NCI-H2227 treated with DMSO at 0.1 percent for 48 hours (cell line): ENCODE data around the gene TAF1D.

Experiments used
- DNase-seq: peaks from one replicate; lab custom pipeline; 2025; lab: John Stamatoyannopoulos, UW

Gene TAF1D

DNA sequence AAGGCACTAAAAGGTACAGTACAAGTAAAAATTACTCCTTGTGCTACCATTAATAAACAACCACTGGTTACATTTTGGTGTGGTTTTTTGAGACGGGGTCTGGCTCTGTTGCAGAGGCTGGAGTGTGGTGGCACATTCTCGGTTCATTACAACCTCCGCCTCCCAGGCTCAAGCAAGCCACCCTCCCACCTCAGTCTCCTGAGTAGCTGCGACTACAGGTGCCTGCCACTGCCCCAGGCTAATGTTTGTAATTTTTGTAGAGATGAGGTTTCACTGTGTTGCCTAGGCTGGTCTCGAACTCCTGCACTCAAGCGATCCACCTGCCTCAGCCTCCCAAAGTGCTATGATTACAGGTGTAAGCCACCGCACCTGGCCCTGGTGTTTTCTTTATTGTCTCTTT lies 20.8 kb downstream of the TAF1D start:
- DNase-seq, result no peak

DNA sequence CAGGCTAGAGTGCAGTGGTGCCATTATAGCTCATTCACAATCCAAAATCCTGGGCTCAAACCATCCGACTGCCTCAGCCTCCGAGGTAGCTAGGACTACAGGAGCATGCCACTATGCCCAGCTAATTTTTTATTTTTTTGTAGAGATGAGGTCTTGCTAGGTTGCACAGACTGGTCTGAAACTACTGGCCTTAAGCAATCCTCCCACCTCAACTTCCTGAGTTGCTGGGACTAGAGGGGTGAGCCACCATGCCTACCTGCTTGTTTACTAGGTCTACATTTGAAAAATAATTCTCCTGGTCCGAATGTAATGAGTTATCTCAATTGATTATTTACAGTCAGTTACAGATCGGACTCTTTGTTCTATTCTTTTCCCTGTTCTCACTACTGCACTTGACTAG lies 22.0 kb downstream of the TAF1D start:
- no peak for DNase-seq

DNA sequence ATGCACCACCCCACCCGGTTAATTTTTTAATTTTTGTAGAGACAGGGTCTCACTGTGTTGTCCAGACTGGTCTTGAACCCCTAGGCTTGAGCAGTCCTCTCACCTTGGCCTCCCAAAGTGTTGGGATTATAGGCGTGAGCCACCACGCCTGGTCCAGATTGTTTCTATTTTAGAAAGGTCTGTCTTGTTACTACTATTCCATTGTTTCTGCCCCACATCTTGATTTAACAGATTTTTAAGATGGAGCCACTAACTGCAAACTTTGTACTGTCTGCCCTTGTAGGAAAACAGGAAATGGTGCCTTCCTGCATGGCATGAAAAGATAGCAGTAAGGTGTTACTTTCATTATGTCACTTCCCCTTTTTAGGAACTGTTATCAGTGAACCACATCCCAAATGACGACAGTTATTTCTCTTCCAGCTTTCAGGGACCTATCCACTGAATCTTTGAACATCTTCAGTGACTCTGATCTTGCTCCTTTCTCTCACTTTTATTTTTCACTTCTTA lies 23.2 kb downstream of the TAF1D start:
- no peak for DNase-seq

DNA sequence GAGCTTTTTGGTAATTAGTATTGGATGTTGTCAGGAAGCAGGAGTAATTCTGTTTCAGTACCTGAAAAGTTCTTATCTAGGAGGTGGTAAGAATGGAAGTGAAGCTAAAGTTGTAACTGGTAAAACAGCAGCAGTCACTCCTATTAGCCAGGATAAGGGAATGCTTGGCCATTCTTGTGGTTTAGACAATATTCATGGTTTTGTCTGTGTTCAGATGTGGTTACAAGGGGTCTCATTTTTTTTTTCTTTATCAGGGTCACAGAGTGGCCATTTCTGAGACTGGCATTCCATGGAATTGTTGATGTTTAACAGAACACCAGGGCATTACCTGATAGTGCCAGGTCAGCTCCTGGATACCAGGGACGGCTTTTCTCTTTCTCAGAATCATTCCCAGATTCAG lies 23.8 kb downstream of the TAF1D start:
- no peak for DNase-seq

DNA sequence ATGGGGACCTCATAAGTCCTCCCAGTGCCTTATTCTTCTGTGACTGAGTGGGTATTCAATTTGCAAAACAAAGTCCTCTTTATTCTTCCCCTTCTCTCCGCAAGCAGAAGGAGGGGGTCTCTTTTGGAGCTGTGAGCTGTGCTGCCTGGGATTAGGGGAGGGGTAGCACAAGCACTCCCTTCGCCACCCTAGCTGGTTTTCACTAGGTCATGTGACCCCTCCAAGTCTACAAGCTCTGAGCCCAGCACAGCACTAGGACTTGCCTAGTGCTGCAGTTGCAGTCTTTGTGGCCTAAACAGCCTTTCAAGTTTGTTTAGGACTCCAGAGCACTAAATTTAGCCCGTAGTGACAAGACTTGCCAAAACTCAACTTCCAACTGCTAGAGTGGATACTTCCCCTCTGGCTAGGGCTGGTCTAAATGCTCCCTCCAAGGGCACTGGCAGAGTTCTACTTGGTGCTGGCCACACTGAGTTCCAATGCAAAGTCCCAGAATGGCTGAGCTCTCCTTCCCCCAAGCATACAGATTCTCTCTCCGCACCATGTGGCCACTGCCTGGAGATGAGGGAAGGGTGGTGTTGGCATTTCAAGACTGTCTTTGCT lies 25.4 kb downstream of the TAF1D start:
- no peak for DNase-seq

DNA sequence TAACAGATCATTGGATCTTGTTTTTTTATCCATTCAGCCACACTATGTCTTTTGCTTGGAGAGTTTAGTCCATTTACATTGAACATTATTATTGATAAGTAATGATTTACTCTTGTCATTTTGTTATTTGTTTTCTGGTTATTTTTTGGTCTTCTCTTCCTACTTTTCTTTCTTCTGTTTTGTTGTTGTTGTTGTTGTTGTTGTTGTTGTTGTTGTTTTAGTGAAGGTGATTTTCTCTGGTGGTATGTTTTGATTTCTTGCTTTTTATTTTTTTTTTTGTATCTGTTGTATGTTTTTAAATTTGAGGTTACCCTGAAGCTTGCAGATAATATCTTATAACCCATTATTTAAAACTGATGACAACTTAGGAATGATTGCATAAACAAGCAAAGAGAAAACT lies 28.6 kb downstream of the TAF1D start:
- DNase-seq, result no peak

DNA sequence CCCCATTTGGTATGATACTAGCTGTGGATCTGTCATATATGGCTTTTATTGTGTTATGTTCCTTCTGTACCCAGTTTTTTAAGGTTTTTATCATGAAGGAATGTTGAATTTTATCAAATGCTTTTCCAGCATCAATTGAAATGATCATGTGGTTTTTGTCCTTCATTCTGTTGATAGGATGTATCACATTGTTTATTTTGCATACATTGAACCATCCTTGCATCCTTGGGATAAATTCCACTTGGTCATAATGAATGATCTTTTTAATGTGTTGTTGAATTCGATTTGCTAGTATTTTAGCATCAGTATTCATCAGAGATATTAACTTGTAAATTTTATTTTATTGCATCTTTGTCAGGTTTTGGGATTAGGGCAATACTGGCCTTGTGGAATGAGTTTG lies 31.1 kb downstream of the TAF1D start:
- no peak for DNase-seq

DNA sequence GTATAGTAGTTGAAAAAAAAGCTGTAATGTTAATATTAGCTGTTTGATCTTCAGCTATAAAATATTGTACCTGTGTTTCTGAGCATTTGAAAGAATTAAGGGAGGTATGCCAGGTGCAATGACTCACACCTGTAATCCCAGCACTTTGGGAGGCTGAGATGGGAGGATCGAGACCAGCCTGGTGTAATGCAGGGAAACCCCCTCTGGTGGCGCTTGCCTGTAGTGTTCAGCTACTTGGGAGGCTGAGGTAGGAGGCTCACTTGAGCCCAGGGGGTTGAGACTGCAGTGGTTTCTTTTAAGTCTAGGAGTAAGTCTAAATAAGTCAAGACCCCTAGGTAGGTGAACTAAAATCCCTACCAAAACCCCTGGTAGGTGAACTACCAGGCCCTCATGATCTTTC lies 37.1 kb downstream of the TAF1D start:
- no peak for DNase-seq

DNA sequence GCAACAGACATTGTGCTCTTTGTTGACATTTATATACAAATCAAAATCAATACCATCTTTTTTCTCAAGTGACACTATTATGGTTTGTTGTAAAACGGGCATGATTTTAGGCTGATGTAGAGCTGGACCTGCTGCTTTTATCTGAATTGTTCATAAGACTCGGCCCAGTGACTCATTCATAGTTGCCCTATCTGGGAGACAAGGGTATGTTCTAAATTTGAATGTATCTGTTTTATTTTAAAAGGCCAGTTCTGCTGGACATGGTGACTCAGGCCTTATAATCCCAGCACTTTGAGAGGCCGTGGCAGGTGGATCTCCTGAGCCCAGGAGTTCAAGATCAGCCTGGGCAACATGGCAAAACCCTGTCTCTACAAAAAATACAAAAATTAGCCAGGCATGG lies 40.5 kb downstream of the TAF1D start:
- no peak for DNase-seq

DNA sequence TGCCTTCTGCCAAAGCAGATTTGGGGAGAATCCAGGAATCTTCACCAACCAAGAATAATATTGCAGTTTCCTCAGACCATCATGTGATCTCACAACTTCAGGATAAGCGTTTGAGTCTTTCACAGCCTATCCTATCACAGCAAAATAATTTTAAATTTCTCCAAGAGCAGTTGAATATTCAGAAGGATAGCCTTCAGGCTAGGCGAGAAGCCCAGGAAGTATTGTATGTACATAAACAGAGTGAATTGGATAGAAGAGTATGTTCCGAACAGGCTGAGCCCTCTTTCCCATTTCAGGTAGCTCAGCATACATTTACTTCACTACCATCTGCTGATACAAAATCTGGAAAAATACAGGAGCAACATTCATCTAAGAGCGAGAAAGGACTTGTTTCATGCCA lies 43.7 kb downstream of the TAF1D start:
- no peak for DNase-seq

DNA sequence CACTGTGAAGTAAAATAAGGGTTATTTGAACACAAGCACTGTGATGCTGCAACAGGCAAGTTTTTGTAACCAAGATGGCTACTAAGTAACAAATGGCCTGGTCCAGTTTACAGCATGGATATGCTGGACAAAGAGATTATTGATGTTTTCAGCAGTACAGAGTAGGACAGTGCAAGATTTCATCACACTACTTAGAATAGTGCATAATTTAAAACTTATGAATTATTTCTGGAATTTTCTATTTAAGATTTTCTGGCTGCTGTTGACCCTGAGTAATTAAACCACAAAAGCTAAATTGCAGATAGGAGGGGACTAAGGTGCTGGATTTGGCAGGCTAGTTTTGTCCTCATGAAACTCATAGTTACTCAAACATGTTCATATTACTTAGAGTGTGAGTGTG lies 46.7 kb downstream of the TAF1D start:
- no peak for DNase-seq

DNA sequence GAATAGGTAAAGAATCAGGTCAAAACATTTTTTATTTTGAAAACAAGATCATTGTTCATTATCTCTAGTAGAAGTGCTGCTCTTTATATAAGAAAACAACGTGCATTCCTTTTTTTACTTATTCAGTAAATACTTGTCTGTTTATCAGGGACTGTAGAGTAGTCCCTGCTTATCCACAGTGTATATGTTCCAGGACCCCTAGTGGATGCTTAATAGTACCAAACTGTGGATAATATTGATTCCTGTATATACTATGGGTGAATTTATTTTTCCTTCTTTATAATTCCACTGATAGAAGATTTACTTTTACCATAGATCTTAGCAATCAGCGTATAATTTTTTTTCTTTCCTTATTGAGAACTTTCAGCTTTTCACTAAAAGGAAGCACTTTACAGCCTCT lies 47.2 kb downstream of the TAF1D start:
- no peak for DNase-seq

DNA sequence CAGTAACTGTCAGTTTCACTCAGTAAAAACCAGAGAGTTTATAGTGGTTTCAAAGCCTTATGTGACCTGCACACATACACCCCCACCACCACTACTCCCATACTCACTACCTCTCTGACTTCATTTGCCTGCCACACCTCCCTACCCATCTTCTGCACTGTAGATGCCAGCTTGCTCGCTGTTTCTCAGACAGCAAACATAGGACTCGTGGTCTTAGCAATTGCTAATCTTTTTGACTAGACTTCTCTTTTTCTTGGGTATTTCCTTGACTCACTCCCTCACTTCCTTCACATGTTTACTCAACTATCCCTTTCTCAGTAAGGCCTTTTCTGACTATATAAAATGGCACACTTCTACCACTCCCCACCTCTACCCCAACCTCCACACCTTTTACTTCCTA lies 52.1 kb downstream of the TAF1D start:
- no peak for DNase-seq

DNA sequence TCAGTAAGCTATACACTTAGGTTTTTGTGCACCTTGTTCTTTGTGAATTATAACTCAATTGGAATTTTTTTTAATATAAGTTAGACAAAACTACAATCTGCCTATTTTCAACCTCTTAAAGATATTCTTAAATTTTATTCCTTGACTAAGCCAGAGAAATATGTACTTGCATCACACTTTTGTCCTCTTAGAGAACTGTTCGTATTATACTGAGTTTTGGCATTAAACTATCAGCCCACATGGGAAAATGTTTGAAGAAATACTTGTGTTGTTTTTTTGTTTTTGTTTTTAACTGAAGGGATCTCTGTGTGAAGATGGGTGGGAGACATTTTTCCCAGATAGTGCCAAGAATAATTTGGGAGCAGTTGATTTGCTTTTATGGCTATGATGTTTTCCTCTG lies 54.5 kb downstream of the TAF1D start:
- no peak for DNase-seq

DNA sequence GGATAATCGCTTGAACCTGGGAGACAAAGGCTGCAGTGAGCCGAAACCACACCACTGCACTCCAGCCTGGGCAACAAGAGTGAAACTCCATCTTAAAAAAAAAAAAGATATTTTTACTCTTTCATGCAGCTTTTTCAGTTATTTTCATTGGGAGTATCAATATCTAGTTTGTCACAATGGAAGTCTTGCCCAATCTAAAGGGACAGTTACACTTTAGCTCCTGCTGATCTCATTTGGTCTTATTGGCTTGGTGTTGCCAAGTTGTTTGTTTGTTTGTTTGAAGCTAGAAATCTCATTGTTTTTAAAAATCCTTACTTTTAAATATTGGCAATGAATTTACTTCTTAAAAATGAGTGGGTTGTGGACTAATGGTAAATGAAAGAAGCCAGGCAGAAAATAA lies 55.1 kb downstream of the TAF1D start:
- DNase-seq, result no peak
